CD4-positive, CD25-positive, alpha-beta regulatory T cell (primary cell): ENCODE results near the gene EPB41L3. TPM values are rescaled to one million over a fixed set of nuclear protein-coding genes. Genes with fewer than 3 reads are reported as not detected.

ENCODE experiments used
- ATAC-seq, 2 donors: fragments of 150-1000 bp; cut with Tn5 transposase; one replicate each; pipeline ENCODE4 v1.10.0; 2021; ENCODE audit warnings: low read depth in 2 of 2, moderate number of reproducible peaks in 2 of 2, moderate library complexity in 1 of 2
- DNase-seq, 3 donors: peaks; one replicate each; pipeline versions ENCODE4 v3.0.0 to v3.0.0-alpha.2; 2012 to 2022; ENCODE audit warnings: mixed read lengths in 1 of 3
- H3K27ac ChIP-seq: one replicate; pipeline ENCODE4 v1.7.0; 2013; ENCODE audit warnings: mild to moderate bottlenecking, low read length; ENCODE audit not compliant: insufficient read depth, poor library complexity, severe bottlenecking
- H3K27me3 ChIP-seq: one replicate; pipeline ENCODE4 v1.7.0; 2013; ENCODE audit warnings: low read length; ENCODE audit not compliant: control insufficient read depth, insufficient read depth
- H3K36me3 ChIP-seq: one replicate; pipeline ENCODE4 v1.7.0; 2013; ENCODE audit warnings: mild to moderate bottlenecking, low read length, moderate library complexity; ENCODE audit not compliant: control insufficient read depth, insufficient read depth
- H3K4me1 ChIP-seq: 2 replicates; pipeline ENCODE4 v1.7.0; 2013; ENCODE audit warnings: mild to moderate bottlenecking, low read length; ENCODE audit not compliant: insufficient read depth, control insufficient read depth, poor library complexity, severe bottlenecking
- H3K4me3 ChIP-seq: one replicate; pipeline ENCODE4 v1.7.0; 2013; ENCODE audit warnings: low read depth, mild to moderate bottlenecking, low read length, moderate library complexity
- H3K9me3 ChIP-seq, 2 experiments: 1 replicate in 1 of 2; 2 replicates in 1 of 2; pipeline ENCODE4 v1.7.0; 2013; ENCODE audit warnings: low read length in 2 of 2, mild to moderate bottlenecking in 1 of 2, moderate library complexity in 1 of 2; ENCODE audit not compliant: control insufficient read depth in 2 of 2
- H3K27ac Mint-ChIP-seq, 3 donors: one replicate each; pipeline ENCODE4 v1.8.0; 2020 to 2022; ENCODE audit warnings: mild to moderate bottlenecking in 3 of 3, mixed read lengths in 3 of 3, moderate library complexity in 2 of 3
- H3K27me3 Mint-ChIP-seq: one replicate; pipeline ENCODE4 v1.8.0; 2022; ENCODE audit warnings: mild to moderate bottlenecking, mixed read lengths
- H3K36me3 Mint-ChIP-seq: one replicate; pipeline ENCODE4 v1.8.0; 2020; ENCODE audit warnings: mixed read lengths
- H3K4me1 Mint-ChIP-seq, 4 donors: one replicate each; pipeline ENCODE4 v1.8.0; 2020 to 2022; ENCODE audit warnings: mixed read lengths in 4 of 4, mild to moderate bottlenecking in 1 of 4
- H3K4me3 Mint-ChIP-seq, 4 donors: one replicate each; pipeline ENCODE4 v1.8.0; 2020 to 2022; ENCODE audit warnings: mild to moderate bottlenecking in 4 of 4, mixed read lengths in 4 of 4, moderate library complexity in 3 of 4
- H3K9me3 Mint-ChIP-seq, 7 donors: one replicate each; pipeline ENCODE4 v1.8.0; 2020 to 2022; ENCODE audit warnings: mixed read lengths in 7 of 7, mild to moderate bottlenecking in 3 of 7, moderate library complexity in 2 of 7
- polyA plus RNA-seq, 4 donors: library from polyadenylated mRNA; unstranded; fragments of 300-500 nt; fragmentation: Illumina TruSeq; gene quantifications; one replicate each; pipeline ENCODE4 v1.2.3, GENCODE V29; 2021
- total RNA-seq: library from RNA; stranded (reverse); gene quantifications from one replicate; pipeline ENCODE4 v1.2.3, GENCODE V29; 2022

The EPB41L3 gene
- total and polyA plus RNA-seq, 5 donors from 2014 or later = 0.52 TPM; not detected in 4

DNA sequence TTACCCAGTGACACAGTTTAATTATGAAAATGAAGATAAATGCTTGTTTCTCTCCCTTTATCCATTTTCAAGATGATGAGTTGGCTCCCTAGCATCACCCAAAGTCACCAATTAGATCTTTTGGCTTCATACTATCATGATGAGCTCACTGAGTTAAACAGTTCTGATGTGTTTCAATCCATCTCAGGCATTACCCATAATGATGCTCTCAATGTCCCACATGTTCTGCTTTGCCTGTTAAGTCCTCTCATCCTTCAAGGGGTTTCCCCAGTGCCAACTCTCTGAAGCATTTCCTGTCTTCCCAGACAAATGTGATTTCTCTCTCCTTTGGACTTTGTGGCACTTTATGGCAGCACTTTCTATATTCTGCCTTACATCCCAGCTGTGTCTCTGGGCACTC lies 92.6 kb downstream of the EPB41L3 start:
- Mint-ChIP-seq H3K27ac (no peak overlapping the region), H3K9me3 (peaks cover 0 to 2% (median 0%) of the 10 kb centered on the region in 7 donors), H3K4me3 (no peak overlapping the region), H3K27me3 (peaks cover 5% of the 10 kb centered on the region), H3K36me3 (no peaks in the 10 kb centered on the region), H3K4me1 (no peaks in the 10 kb centered on the region)
- H3K9me3 ChIP-seq = no peaks in the 10 kb centered on the region
- no peak overlapping the region for H3K27ac ChIP-seq
- no peaks in the 10 kb centered on the region for H3K36me3 ChIP-seq
- H3K4me1 ChIP-seq = no peaks in the 10 kb centered on the region
- H3K27me3 ChIP-seq = no peaks in the 10 kb centered on the region
- ATAC-seq (no peak), DNase-seq (no peak)
- H3K4me3 ChIP-seq = no peak overlapping the region

DNA sequence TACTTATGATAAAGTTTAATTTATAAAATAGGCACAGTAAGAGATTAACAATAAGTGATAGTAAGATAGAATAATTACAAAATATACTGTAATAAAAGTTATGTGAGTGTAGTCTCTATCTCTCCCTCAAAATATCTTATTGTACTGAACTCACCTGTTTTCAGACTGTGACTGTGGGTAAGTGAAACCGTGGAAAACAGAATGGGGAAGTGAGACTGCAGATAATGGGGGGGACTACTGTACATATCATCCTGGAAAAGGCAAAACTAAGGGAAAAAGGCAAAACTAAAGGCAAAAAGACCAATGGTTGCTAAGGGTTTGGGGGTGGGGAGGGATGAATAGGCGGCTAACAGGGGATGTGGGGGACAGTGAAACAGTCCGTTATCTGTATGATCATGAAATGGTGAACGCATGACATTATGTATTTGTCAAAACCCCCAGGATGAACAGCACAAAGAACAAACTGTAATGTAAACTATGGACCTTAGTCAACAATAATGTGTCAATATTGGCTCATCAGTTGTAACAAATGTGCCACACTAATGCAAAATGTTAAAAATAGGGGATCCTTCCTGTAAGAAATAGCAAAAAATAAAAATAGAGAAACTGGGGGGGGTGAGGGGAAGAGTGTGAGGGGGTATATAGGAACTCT lies 93.8 kb downstream of the EPB41L3 start:
- H3K27me3 ChIP-seq = peaks cover under 1% of the 10 kb centered on the region
- no peak for ATAC-seq
- H3K4me3 ChIP-seq = no peak overlapping the region
- Mint-ChIP-seq H3K4me1 (peaks cover 0 to 3% (median 0%) of the 10 kb centered on the region in 4 donors), H3K27me3 (peaks cover 5% of the 10 kb centered on the region), H3K36me3 (no peaks in the 10 kb centered on the region), H3K4me3 (no peak overlapping the region), H3K27ac (no peak overlapping the region), H3K9me3 (peaks cover 0 to 2% (median 0%) of the 10 kb centered on the region in 7 donors)
- no peaks in the 10 kb centered on the region for H3K9me3 ChIP-seq
- H3K27ac ChIP-seq = no peak overlapping the region
- no peak for DNase-seq
- no peaks in the 10 kb centered on the region for H3K36me3 ChIP-seq
- no peaks in the 10 kb centered on the region for H3K4me1 ChIP-seq

DNA sequence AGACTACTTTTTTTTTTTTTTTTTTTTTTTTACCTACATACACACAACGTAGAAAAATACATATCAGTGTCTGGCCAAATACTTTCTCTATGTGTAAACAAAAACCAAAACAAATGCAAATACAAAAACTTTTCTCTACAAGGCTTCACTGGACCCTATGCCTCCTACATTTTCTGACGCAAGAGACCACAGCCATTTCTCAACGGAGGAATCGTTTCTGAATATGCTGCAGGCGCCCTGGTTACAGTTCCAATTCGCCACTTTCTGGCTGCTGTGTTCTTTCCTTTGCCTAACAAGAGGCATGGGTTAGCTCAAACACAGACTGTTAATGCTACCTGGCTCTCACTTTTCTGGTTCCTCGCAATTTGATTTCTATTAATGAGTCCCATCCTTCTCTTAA lies 96.4 kb downstream of the EPB41L3 start:
- Histone ChIP-seq H3K4me1 (no peaks in the 10 kb centered on the region), H3K9me3 (no peaks in the 10 kb centered on the region), H3K27ac (no peak overlapping the region), H3K4me3 (no peak overlapping the region), H3K36me3 (no peaks in the 10 kb centered on the region), H3K27me3 (peaks cover 3% of the 10 kb centered on the region)
- no peak overlapping the region for H3K4me3 Mint-ChIP-seq
- peaks cover 5% of the 10 kb centered on the region for H3K27me3 Mint-ChIP-seq
- ATAC-seq (no peak), DNase-seq (no peak)
- H3K4me1 Mint-ChIP-seq = peaks cover 0 to 6% (median 0%) of the 10 kb centered on the region in 4 donors
- H3K9me3 Mint-ChIP-seq = peaks cover 0 to 2% (median 0%) of the 10 kb centered on the region in 7 donors
- no peak overlapping the region for H3K27ac Mint-ChIP-seq
- no peaks in the 10 kb centered on the region for H3K36me3 Mint-ChIP-seq

DNA sequence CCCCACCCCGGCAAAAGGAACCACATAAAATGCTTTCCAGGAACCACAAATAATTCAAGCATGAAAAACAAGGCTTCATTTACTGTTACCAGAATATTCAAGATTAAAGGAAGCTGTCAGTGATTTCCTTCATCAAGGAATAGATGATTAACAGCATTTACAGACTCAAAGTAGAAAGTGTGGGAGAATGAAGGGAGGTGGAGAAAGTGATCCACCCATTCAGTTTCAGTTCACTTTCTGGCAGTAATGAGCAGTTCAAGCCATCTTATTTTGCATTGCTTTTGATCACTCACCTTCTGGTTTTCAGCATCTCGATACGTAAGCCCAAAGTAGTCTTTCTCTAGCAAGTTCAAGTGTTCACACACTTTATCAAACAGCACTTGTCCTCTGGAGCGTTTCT lies 99.0 kb downstream of the EPB41L3 start:
- no peak overlapping the region for H3K27ac Mint-ChIP-seq
- H3K4me1 Mint-ChIP-seq = peaks cover 0 to 6% (median 0%) of the 10 kb centered on the region in 4 donors
- DNase-seq (no peak), ATAC-seq (no peak)
- no peak overlapping the region for H3K4me3 ChIP-seq
- no peaks in the 10 kb centered on the region for H3K36me3 ChIP-seq
- no peaks in the 10 kb centered on the region for H3K36me3 Mint-ChIP-seq
- H3K27ac ChIP-seq = no peak overlapping the region
- no peaks in the 10 kb centered on the region for H3K9me3 Mint-ChIP-seq
- no peaks in the 10 kb centered on the region for H3K9me3 ChIP-seq
- no peak overlapping the region for H3K4me3 Mint-ChIP-seq
- H3K27me3 Mint-ChIP-seq = peaks cover under 1% of the 10 kb centered on the region
- H3K4me1 ChIP-seq = no peaks in the 10 kb centered on the region
- H3K27me3 ChIP-seq = peaks cover 3% of the 10 kb centered on the region

DNA sequence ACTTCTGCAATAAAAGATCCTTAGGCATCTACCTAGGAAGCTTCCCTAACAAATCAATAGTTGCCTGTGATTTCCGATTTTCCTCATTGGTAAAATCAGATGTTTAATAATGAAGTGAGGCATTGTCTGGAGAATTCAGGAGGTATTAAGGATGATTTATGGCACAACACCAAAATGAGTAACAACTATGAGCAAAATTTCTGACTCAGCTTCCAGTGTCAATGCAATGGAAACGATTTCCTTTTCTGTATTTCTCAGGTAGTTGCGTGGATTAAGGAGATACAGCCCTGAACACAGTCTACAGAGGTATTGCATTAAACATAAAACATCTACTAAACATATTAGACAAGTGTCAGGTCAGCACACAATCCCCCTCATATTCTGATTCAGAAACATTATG lies 99.5 kb downstream of the EPB41L3 start:
- Mint-ChIP-seq H3K27me3 (no peaks in the 10 kb centered on the region), H3K27ac (no peak overlapping the region), H3K4me3 (no peak overlapping the region), H3K36me3 (no peaks in the 10 kb centered on the region), H3K4me1 (peaks cover 0 to 6% (median 0%) of the 10 kb centered on the region in 4 donors), H3K9me3 (no peaks in the 10 kb centered on the region)
- Histone ChIP-seq H3K27ac (no peak overlapping the region), H3K4me1 (no peaks in the 10 kb centered on the region), H3K36me3 (no peaks in the 10 kb centered on the region), H3K9me3 (no peaks in the 10 kb centered on the region), H3K4me3 (no peak overlapping the region), H3K27me3 (peaks cover 3% of the 10 kb centered on the region)
- no peak for DNase-seq
- no peak for ATAC-seq

DNA sequence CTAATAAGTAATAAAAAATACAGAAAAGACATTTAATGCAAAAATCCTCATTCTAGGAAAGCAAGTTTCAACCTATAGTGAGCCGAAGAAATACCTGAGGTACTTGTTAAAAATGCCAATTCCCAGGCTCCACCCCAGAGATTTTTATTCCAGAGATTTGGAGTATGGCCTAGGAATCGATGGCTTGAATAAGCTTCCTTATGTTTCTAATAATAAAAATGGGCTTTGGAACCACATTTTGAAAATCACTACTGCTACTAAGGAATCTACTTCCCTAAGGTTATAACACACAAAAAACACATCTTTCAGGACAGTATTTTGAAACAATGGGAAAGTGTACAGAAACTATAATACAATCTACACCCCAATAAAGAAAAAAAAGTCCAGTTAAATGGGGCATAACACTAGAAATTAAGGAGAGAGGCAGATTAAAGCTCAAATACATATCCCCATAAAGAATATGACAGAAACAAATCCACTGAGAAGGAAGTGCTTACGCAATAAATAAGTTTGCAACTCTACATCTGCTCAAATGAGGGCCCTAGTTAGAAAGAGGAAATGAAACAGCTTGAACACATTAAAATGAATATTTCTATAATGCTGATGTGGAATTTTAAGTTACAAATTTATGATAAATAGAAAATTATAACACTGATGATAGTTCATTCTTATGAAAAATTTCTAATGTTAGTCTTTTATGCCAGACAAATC lies 103.7 kb downstream of the EPB41L3 start:
- Mint-ChIP-seq H3K9me3 (peaks cover 0 to 2% (median 0%) of the 10 kb centered on the region in 7 donors), H3K4me1 (peaks cover 0 to 3% (median 0%) of the 10 kb centered on the region in 4 donors), H3K4me3 (no peak overlapping the region), H3K36me3 (no peaks in the 10 kb centered on the region), H3K27ac (no peak overlapping the region), H3K27me3 (peaks cover 4% of the 10 kb centered on the region)
- H3K27ac ChIP-seq = no peak overlapping the region
- H3K9me3 ChIP-seq = no peaks in the 10 kb centered on the region
- no peaks in the 10 kb centered on the region for H3K4me1 ChIP-seq
- ATAC-seq (no peak), DNase-seq (no peak)
- no peak overlapping the region for H3K4me3 ChIP-seq
- no peaks in the 10 kb centered on the region for H3K36me3 ChIP-seq
- H3K27me3 ChIP-seq = peaks cover 3% of the 10 kb centered on the region

DNA sequence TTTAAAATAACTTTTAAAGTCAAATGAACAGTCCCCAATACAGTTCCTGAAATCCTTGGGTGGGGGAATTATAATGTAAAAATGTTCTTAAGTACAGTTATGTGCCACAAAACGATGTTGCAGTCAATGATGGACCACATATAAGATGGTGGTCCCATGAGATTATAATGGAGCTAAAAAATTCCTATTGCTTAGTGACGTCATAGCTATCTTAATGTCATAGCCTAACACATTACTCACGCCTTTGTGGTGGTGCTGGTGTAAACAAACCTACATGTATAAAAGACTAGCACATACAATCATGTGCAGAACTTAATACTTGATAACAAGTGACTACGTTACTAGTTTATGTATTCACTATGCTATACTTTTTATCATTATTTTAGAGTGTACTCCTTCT lies 109.4 kb downstream of the EPB41L3 start:
- H3K36me3 ChIP-seq = no peaks in the 10 kb centered on the region

More for the DNA sequence above, 109.4 kb downstream of the EPB41L3 start:
- Mint-ChIP-seq H3K4me1 (no peaks in the 10 kb centered on the region), H3K36me3 (no peaks in the 10 kb centered on the region), H3K27ac (no peak overlapping the region), H3K9me3 (peaks cover 0 to 2% (median 0%) of the 10 kb centered on the region in 7 donors), H3K4me3 (no peak overlapping the region), H3K27me3 (peaks cover 7% of the 10 kb centered on the region)
- H3K4me1 ChIP-seq = no peaks in the 10 kb centered on the region
- no peaks in the 10 kb centered on the region for H3K27me3 ChIP-seq
- no peak overlapping the region for H3K4me3 ChIP-seq
- no peak overlapping the region for H3K27ac ChIP-seq
- H3K9me3 ChIP-seq = no peaks in the 10 kb centered on the region
- DNase-seq = no peak
- ATAC-seq = no peak
